Measurements from ENCODE around the gene ACAP2. TPM values are rescaled to one million over a fixed set of nuclear protein-coding genes. Genes with fewer than 3 reads are reported as not detected.

ACAP2 gene
- total RNA-seq, 4 donors from 2014 or later = 41.9 to 53.2 (median 48.0) TPM

DNA sequence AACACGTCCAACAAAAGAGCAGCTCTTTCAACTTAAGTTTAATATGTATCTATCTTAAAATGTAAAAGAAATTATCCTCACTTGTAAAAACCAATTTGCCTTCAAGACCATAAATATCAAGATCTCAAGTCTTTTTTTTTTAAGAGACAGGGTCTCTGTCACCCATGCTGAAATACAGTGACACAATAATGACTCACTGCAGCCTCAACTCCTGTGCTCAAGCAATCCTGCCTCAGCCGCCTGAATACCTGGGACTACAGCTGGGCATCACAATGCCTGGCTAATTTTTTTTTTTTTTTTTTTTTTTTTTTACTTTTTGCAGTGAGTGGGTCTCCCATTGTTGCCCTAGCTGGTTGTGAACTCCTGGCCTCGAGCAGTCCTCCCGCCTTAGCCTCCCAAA lies 26.0 kb downstream of the ACAP2 start:
- Histone ChIP-seq H3K36me3 (no peaks in the 10 kb centered on the region), H3K27me3 (no peaks in the 10 kb centered on the region), H3K4me3 (no peak overlapping the region), H3K9me3 (no peaks in the 10 kb centered on the region), H3K27ac (no peak overlapping the region), H3K4me1 (peaks cover 3% of the 10 kb centered on the region)
- 95% methylated on average over 4 of the region's 4 CpGs for WGBS
- no peak for TF ChIP-seq POLR2A (IDR thresholded peaks at IDR 0.05)
- TF ChIP-seq EP300 (IDR thresholded peaks at IDR 0.05) = no peak
- no peak for TF ChIP-seq POLR2AphosphoS5 (IDR thresholded peaks at IDR 0.05)
- TF ChIP-seq, protein P1, sequence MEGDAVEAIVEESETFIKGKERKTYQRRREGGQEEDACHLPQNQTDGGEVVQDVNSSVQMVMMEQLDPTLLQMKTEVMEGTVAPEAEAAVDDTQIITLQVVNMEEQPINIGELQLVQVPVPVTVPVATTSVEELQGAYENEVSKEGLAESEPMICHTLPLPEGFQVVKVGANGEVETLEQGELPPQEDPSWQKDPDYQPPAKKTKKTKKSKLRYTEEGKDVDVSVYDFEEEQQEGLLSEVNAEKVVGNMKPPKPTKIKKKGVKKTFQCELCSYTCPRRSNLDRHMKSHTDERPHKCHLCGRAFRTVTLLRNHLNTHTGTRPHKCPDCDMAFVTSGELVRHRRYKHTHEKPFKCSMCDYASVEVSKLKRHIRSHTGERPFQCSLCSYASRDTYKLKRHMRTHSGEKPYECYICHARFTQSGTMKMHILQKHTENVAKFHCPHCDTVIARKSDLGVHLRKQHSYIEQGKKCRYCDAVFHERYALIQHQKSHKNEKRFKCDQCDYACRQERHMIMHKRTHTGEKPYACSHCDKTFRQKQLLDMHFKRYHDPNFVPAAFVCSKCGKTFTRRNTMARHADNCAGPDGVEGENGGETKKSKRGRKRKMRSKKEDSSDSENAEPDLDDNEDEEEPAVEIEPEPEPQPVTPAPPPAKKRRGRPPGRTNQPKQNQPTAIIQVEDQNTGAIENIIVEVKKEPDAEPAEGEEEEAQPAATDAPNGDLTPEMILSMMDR (IDR thresholded peaks at IDR 0.05) = no peak
- no peak for DNase-seq (ENCODE audit: low spot score in 2 of 2)

DNA sequence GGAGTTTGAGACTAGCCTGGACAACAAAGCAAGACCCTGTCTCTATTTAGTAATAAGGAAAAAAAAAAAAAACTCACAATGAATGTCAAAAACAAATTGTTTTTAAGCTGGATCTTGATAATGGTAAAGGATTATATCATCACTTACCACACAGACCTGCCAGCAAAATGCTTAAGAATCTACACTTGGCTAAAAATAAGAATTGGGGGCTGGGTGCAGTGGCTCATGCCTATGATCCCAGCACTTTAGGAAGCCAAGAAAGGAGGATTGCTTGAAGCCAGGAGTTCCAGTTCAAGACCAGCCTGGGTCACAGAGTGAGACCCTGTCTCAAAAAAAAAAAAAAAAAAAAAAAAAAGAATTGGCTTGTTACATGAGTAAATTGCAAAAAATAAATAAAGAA lies 31.0 kb downstream of the ACAP2 start:
- Histone ChIP-seq H3K27me3 (no peaks in the 10 kb centered on the region), H3K27ac (no peak overlapping the region), H3K4me1 (peaks cover 3% of the 10 kb centered on the region), H3K4me3 (no peak overlapping the region), H3K9me3 (no peaks in the 10 kb centered on the region), H3K36me3 (no peaks in the 10 kb centered on the region)
- no peak for DNase-seq (ENCODE audit: low spot score in 2 of 2)
- TF ChIP-seq POLR2A (IDR thresholded peaks at IDR 0.05) (no peak), POLR2AphosphoS5 (IDR thresholded peaks at IDR 0.05) (no peak), EP300 (IDR thresholded peaks at IDR 0.05) (no peak)
- TF ChIP-seq, protein P1 (IDR thresholded peaks at IDR 0.05) = no peak

DNA sequence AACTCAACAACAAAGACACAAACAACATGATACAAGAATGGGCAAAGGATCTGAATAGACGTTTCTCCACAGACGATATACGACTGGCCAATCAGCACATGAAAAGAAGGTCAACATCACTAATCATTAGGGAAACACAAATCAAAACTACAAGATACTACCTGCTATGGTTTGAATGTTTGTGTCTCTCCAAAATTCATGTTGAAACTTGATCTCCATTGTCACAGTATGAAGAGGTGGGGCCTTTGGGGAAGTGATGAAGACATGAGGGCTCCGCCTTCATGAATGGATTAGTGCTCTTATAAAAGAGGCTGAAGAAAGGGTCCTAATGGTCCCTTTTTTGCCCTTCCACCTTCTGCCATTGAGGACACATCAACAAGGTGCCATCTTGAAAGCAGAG lies 32.3 kb downstream of the ACAP2 start:
- TF ChIP-seq POLR2AphosphoS5 (IDR thresholded peaks at IDR 0.05) (no peak), EP300 (IDR thresholded peaks at IDR 0.05) (no peak), POLR2A (IDR thresholded peaks at IDR 0.05) (no peak)
- no peaks in the 10 kb centered on the region for H3K36me3 ChIP-seq
- no peak overlapping the region for H3K4me3 ChIP-seq
- 92% methylated on average over 4 of the region's 4 CpGs for WGBS
- peaks cover 3% of the 10 kb centered on the region for H3K4me1 ChIP-seq
- no peaks in the 10 kb centered on the region for H3K27me3 ChIP-seq
- no peak for DNase-seq (ENCODE audit: low spot score in 2 of 2)
- H3K27ac ChIP-seq = no peak overlapping the region
- H3K9me3 ChIP-seq = no peaks in the 10 kb centered on the region

DNA sequence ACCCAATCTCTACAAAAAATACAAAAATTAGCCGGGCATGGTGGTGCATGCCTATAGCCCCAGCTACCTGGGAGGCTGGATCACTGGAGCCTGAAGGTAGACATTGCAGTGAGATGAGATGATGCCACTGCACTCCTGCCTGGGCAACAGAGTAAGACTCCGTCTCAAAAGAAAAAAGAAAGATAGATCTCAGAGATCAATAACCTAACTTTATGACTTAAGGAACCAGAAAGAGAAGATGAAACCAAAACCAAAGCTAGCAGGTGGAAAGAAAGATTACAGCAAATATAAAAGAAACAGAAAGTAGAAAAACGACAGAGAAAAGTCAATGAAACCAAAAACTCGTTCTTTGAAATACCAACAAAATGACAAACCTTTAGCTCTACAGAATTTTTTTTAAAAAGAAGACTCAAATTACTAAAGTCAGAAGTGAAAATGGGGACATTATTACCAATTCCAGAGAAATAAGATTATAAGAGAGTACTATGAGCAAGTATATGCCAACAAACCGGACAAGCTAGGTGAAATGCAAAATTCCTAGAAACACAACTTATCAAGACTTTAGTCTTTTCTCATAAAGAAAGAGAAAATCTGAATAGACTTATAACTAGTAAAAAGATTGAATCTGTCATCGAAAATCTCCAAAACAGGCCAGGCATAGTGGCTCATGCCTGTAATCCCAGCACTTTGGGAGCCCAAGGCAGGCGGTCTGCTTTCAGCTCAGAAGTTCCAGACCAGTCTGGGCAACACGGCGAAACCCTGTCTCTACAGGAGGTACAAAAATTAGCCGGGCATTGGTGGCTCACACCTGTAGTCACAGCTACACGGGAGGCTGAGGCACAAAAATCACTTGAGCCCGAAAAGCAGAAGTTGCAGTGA lies 35.0 kb downstream of the ACAP2 start:
- Histone ChIP-seq H3K27ac (no peak overlapping the region), H3K36me3 (no peaks in the 10 kb centered on the region), H3K4me3 (no peak overlapping the region), H3K4me1 (peaks cover 2% of the 10 kb centered on the region), H3K27me3 (no peaks in the 10 kb centered on the region), H3K9me3 (no peaks in the 10 kb centered on the region)
- no peak for DNase-seq (ENCODE audit: low spot score in 2 of 2)
- TF ChIP-seq POLR2AphosphoS5 (IDR thresholded peaks at IDR 0.05) (no peak), POLR2A (IDR thresholded peaks at IDR 0.05) (no peak), EP300 (IDR thresholded peaks at IDR 0.05) (no peak)
- TF ChIP-seq, protein P1 (IDR thresholded peaks at IDR 0.05) = no peak
- 81% methylated on average over 12 of the region's 12 CpGs for WGBS

DNA sequence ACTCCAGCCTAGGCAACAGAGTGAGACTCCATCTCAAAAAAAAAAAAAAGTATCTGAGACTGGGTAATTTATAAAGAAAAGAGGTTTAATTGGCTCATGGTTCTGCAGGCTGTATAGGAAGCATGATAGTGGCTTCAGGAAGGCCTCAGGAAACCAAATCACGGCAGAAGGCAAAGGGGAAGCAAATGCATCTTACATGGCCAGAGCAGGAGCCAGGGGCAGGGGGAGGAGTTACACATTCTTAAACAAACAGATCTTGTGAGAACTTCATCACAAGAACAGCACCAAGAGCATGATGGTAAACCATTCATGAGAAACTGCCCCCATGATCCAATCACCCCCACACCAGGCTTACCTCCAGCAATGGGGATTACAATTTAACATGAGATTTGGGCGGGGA lies 37.2 kb downstream of the ACAP2 start:
- Histone ChIP-seq H3K36me3 (no peaks in the 10 kb centered on the region), H3K4me3 (no peak overlapping the region), H3K9me3 (no peaks in the 10 kb centered on the region), H3K4me1 (peaks cover 4% of the 10 kb centered on the region), H3K27me3 (no peaks in the 10 kb centered on the region), H3K27ac (no peak overlapping the region)
- WGBS = 90% methylated on average over 2 of the region's 2 CpGs
- no peak for DNase-seq (ENCODE audit: low spot score in 2 of 2)
- TF ChIP-seq POLR2AphosphoS5 (IDR thresholded peaks at IDR 0.05) (no peak), EP300 (IDR thresholded peaks at IDR 0.05) (no peak)
- TF ChIP-seq, protein P1 (IDR thresholded peaks at IDR 0.05) = no peak

All from suprapubic skin (tissue), 4 donors.